Trophoblast cell (in vitro differentiated cells and primary cell): ENCODE results near the gene ITGA4.

Experiments
- DNase-seq, 2 donors: peaks; one replicate each; pipeline ENCODE4 v3.0.0-alpha.2; 2016
- H2AFZ ChIP-seq: 2 replicates; pipeline ENCODE4 v1.6.1; 2013; ENCODE audit warnings: low read length, moderate library complexity, mild to moderate bottlenecking; ENCODE audit not compliant: insufficient read depth, poor library complexity
- H2AK5ac ChIP-seq: 2 replicates; pipeline ENCODE4 v1.6.1; 2013; ENCODE audit warnings: mild to moderate bottlenecking, low read length
- H2BK120ac ChIP-seq: 2 replicates; pipeline ENCODE4 v1.6.1; 2013; ENCODE audit warnings: low read length, mild to moderate bottlenecking, moderate library complexity; ENCODE audit not compliant: insufficient read depth, poor library complexity
- H2BK12ac ChIP-seq: 2 replicates; pipeline ENCODE4 v1.6.1; 2013; ENCODE audit warnings: mild to moderate bottlenecking, low read length, moderate library complexity
- H2BK5ac ChIP-seq: 2 replicates; pipeline ENCODE4 v1.6.1; 2013; ENCODE audit warnings: low read length, low read depth, moderate library complexity, mild to moderate bottlenecking; ENCODE audit not compliant: poor library complexity
- H3K14ac ChIP-seq: 2 replicates; pipeline ENCODE4 v1.6.1; 2013; ENCODE audit warnings: mild to moderate bottlenecking, low read length
- H3K18ac ChIP-seq: 2 replicates; pipeline ENCODE4 v1.6.1; 2013; ENCODE audit warnings: mild to moderate bottlenecking, low read length
- H3K23ac ChIP-seq: 2 replicates; pipeline ENCODE4 v1.6.1; 2013; ENCODE audit warnings: low read length
- H3K27ac ChIP-seq: 2 replicates; pipeline ENCODE4 v1.5.1; 2013; ENCODE audit warnings: low read depth, mild to moderate bottlenecking, inconsistent platforms, low read length, moderate library complexity
- H3K27me3 ChIP-seq: 2 replicates; pipeline ENCODE4 v1.6.1; 2013; ENCODE audit warnings: inconsistent platforms, mild to moderate bottlenecking, low read length, moderate library complexity; ENCODE audit not compliant: insufficient read depth
- H3K36me3 ChIP-seq, 2 experiments: 1 replicate in 1 of 2; 2 replicates in 1 of 2; pipeline ENCODE4 v1.6.1; 2013; ENCODE audit warnings: low read length in 2 of 2, mild to moderate bottlenecking in 2 of 2, moderate library complexity in 1 of 2; ENCODE audit not compliant: insufficient read depth in 2 of 2, control insufficient read depth in 1 of 2
- H3K4ac ChIP-seq: 2 replicates; pipeline ENCODE4 v1.6.1; 2013; ENCODE audit warnings: low read depth, mild to moderate bottlenecking, low read length, moderate library complexity
- H3K4me1 ChIP-seq, 2 experiments: 1 replicate in 1 of 2; 2 replicates in 1 of 2; pipeline ENCODE4 v1.6.1; 2013; ENCODE audit warnings: low read length in 2 of 2, mild to moderate bottlenecking in 2 of 2, moderate library complexity in 1 of 2; ENCODE audit not compliant: insufficient read depth in 2 of 2, control insufficient read depth in 1 of 2
- H3K4me2 ChIP-seq: 2 replicates; pipeline ENCODE4 v1.6.1; 2013; ENCODE audit warnings: inconsistent platforms, mild to moderate bottlenecking, low read length, moderate library complexity
- H3K4me3 ChIP-seq: 2 replicates; pipeline ENCODE4 v1.5.1; 2013; ENCODE audit warnings: mild to moderate bottlenecking, low read depth, low read length, inconsistent platforms
- H3K79me1 ChIP-seq: one replicate; pipeline ENCODE4 v1.6.1; 2013; ENCODE audit warnings: low read length
- H3K79me2 ChIP-seq: 2 replicates; pipeline ENCODE4 v1.6.1; 2013; ENCODE audit warnings: low read length, mild to moderate bottlenecking; ENCODE audit not compliant: control insufficient read depth, insufficient read depth, poor library complexity
- H3K9ac ChIP-seq: 2 replicates; pipeline ENCODE4 v1.6.1; 2013; ENCODE audit warnings: mild to moderate bottlenecking, low read length
- H3K9me3 ChIP-seq: 2 replicates; pipeline ENCODE4 v1.6.1; 2013; ENCODE audit warnings: low read depth, mild to moderate bottlenecking, control low read depth, inconsistent platforms, low read length; ENCODE audit not compliant: insufficient read depth
- H4K12ac ChIP-seq: 2 replicates; pipeline ENCODE4 v1.6.1; 2013; ENCODE audit warnings: low read depth, mild to moderate bottlenecking, low read length, moderate library complexity
- H4K8ac ChIP-seq: 2 replicates; pipeline ENCODE4 v1.6.1; 2013; ENCODE audit warnings: low read depth, mild to moderate bottlenecking, low read length, moderate library complexity
- H4K91ac ChIP-seq: one replicate; pipeline ENCODE4 v1.6.1; 2013; ENCODE audit warnings: low read depth, mild to moderate bottlenecking, low read length, moderate library complexity
- WGBS: extraction: QIAGEN DNeasy Blood & Tissue Kit; methylation state at CpG from one replicate; pipeline ENCODE4 v1.1.7; 2013; ENCODE audit warnings: missing lambda C conversion rate; ENCODE audit not compliant: insufficient read length, insufficient coverage; ENCODE audit errors: extremely low coverage; 5-methylcytosine and 5-hydroxymethylcytosine counted together

Gene ITGA4

DNA sequence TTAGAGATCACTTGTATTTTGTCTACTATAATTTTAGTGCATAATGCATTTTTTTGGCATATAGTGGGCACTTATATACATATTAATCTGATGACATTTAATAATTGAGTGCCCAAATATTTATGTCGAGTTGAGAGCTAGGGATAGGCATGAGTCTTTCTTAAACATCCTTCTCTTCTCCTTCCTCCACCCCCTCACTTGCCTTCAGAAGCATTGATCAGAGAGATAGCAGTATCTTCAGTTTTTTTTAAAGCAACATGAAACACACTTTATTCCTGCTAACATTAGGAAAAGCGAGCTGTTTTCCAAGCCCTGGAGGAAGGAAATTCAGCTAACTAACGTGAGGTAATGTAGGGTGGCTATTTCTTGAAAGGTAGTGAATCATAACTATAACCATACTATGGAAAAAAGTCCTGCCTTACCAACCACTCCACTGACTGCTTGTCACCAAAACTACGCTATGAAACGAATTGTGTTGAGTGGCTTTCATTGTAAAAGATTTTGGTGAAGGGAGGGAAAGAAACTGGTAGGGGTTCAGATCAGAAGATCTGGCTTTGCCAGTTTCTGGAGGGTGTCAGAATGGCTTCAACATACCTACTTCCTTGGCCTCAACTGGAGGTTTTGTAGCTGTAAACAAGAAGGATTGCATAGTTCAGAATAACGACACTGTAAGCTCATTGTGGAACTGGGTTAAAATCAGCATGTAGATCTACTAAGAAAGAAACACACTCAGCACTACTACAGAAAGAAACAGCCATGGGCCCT is 2.3 kb upstream of the ITGA4 start:
- H3K79me1 ChIP-seq = peaks cover 2% of the 10 kb centered on the region
- no peak overlapping the region for H3K9ac ChIP-seq
- peaks cover 3% of the 10 kb centered on the region for H3K9me3 ChIP-seq
- peaks cover 16% of the 10 kb centered on the region for H3K27me3 ChIP-seq
- WGBS = no CpG with 5 or more reads among the region's 6 CpGs
- H3K79me2 ChIP-seq = no peaks in the 10 kb centered on the region
- no peak overlapping the region for H2AFZ ChIP-seq
- no peaks in the 10 kb centered on the region for H3K36me3 ChIP-seq
- peaks cover 0 to 11% of the 10 kb centered on the region in 2 experiments for H3K4me1 ChIP-seq
- no peak overlapping the region for H2BK5ac ChIP-seq
- no peak overlapping the region for H2BK120ac ChIP-seq
- no peak for DNase-seq
- H3K14ac ChIP-seq = no peak overlapping the region
- H2AK5ac ChIP-seq = no peak overlapping the region
- no peak overlapping the region for H2BK12ac ChIP-seq
- no peak overlapping the region for H3K27ac ChIP-seq
- H4K91ac ChIP-seq = no peak overlapping the region
- no peak overlapping the region for H3K4ac ChIP-seq
- H4K8ac ChIP-seq = no peak overlapping the region
- no peak overlapping the region for H4K12ac ChIP-seq
- H3K18ac ChIP-seq = no peak overlapping the region
- no peak overlapping the region for H3K23ac ChIP-seq
- H3K4me3 ChIP-seq = no peak overlapping the region
- H3K4me2 ChIP-seq = no peak overlapping the region

DNA sequence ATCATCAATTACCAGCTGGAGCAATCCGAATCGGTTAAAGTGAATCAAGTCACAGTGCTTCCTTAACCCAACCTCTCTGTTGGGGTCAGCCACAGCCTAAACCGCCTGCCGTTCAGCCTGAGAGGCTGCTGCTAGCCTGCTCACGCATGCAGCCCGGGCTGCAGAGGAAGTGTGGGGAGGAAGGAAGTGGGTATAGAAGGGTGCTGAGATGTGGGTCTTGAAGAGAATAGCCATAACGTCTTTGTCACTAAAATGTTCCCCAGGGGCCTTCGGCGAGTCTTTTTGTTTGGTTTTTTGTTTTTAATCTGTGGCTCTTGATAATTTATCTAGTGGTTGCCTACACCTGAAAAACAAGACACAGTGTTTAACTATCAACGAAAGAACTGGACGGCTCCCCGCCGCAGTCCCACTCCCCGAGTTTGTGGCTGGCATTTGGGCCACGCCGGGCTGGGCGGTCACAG is 496 bp upstream of the ITGA4 start:
- H3K79me1 ChIP-seq = peaks cover 2% of the 10 kb centered on the region
- no peak overlapping the region for H3K14ac ChIP-seq
- H3K36me3 ChIP-seq = no peaks in the 10 kb centered on the region
- no peak overlapping the region for H3K23ac ChIP-seq
- H2AK5ac ChIP-seq = no peak overlapping the region
- no peaks in the 10 kb centered on the region for H3K79me2 ChIP-seq
- H3K4me2 ChIP-seq = peak overlapping the region; percentile 73
- H3K9ac ChIP-seq = no peak overlapping the region
- H3K9me3 ChIP-seq = peaks cover 3% of the 10 kb centered on the region
- H2BK120ac ChIP-seq = peak overlapping the region; percentile 45
- H3K4ac ChIP-seq = no peak overlapping the region
- H3K27ac ChIP-seq = no peak overlapping the region
- H2BK12ac ChIP-seq = no peak overlapping the region
- WGBS = no CpG with 5 or more reads among the region's 17 CpGs
- no peak overlapping the region for H3K18ac ChIP-seq
- peak overlapping the region; percentile 40 for H4K91ac ChIP-seq
- H3K4me3 ChIP-seq = peak overlapping the region; percentile 67
- H4K8ac ChIP-seq = peak overlapping the region; percentile 63
- H4K12ac ChIP-seq = peak overlapping the region; percentile 46
- DNase-seq = peak in 1 of 2 donors; percentile 2
- peaks cover 16% of the 10 kb centered on the region for H3K27me3 ChIP-seq
- peaks cover 0 to 11% of the 10 kb centered on the region in 2 experiments for H3K4me1 ChIP-seq
- H2BK5ac ChIP-seq = no peak overlapping the region
- H2AFZ ChIP-seq = peak overlapping the region; percentile 73

DNA sequence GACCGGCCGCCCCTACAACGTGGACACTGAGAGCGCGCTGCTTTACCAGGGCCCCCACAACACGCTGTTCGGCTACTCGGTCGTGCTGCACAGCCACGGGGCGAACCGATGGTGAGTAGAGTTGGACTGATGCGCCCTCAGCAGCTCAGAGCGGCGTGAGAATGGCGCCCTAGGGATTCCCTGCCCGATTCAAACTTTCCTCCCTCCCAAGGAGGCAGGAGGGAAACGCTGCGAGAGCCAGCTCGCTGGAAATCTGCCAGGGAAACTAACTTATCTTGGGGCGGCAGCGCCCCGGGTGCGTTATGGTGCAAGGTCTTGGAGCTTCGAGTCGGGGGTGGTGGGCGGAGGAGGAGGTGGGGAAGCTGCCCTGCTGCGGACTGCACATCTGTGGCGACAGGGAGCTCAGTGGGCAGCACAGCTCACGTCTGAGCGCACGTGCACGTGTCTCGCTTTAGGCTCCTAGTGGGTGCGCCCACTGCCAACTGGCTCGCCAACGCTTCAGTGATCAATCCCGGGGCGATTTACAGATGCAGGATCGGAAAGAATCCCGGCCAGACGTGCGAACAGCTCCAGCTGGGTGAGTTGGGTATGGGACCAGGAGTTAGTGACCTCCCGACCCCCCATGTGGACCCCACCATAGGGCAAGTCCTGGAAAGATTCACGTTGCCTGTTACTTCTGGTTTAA is 697 bp downstream of the ITGA4 start:
- Histone ChIP-seq H3K27me3 (peaks cover 16% of the 10 kb centered on the region), H3K79me1 (peaks cover 2% of the 10 kb centered on the region), H3K18ac (no peak overlapping the region), H2BK120ac (no peak overlapping the region), H3K14ac (peak overlapping the region; percentile 37), H3K4me2 (peak overlapping the region; percentile 73), H2AFZ (peak overlapping the region; percentile 73), H4K12ac (no peak overlapping the region), H2BK5ac (no peak overlapping the region), H2BK12ac (no peak overlapping the region), H3K9ac (no peak overlapping the region), H3K23ac (no peak overlapping the region), H4K8ac (no peak overlapping the region), H4K91ac (no peak overlapping the region), H3K27ac (no peak overlapping the region), H3K4ac (no peak overlapping the region), H3K9me3 (peaks cover 3% of the 10 kb centered on the region), H2AK5ac (no peak overlapping the region), H3K4me3 (peak overlapping the region; percentile 67), H3K36me3 (no peaks in the 10 kb centered on the region), H3K79me2 (no peaks in the 10 kb centered on the region), H3K4me1 (peaks cover 0 to 11% of the 10 kb centered on the region in 2 experiments)
- no peak for DNase-seq
- WGBS = no CpG with 5 or more reads among the region's 45 CpGs

DNA sequence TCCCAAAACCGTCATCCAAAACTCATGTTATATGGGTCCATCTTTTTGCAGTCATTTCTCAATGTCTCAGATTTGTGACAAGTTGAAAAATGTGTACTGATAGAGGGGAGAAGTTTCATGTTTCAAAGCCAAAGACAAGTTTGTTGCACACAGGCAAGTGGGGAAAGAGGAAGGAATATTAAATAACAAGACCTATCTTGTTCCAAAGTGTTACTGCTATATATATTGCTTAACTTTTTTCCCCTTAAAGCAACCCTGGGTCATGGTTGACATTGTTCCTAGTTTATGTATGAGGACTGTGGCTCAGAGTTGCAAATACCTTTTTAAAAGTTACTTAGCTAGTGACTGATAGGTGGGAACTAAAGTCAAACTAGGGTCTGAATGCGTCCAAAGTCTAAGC is 1.7 kb downstream of the ITGA4 start:
- Histone ChIP-seq H2BK12ac (no peak overlapping the region), H3K4me1 (peaks cover 0 to 11% of the 10 kb centered on the region in 2 experiments), H3K27ac (no peak overlapping the region), H3K9me3 (peaks cover 3% of the 10 kb centered on the region), H3K18ac (no peak overlapping the region), H3K14ac (no peak overlapping the region), H3K23ac (no peak overlapping the region), H4K8ac (no peak overlapping the region), H3K27me3 (peaks cover 16% of the 10 kb centered on the region), H2AFZ (no peak overlapping the region), H3K4me2 (no peak overlapping the region), H3K4me3 (no peak overlapping the region), H3K4ac (no peak overlapping the region), H3K9ac (no peak overlapping the region), H3K36me3 (no peaks in the 10 kb centered on the region), H3K79me1 (peaks cover 2% of the 10 kb centered on the region), H3K79me2 (no peaks in the 10 kb centered on the region), H4K12ac (no peak overlapping the region), H4K91ac (no peak overlapping the region), H2BK5ac (no peak overlapping the region), H2AK5ac (no peak overlapping the region), H2BK120ac (no peak overlapping the region)
- DNase-seq = no peak
- no CpG with 5 or more reads among the region's 2 CpGs for WGBS
